BE2C (cell line): ENCODE measurements around the gene RTN4RL1.

Experiments
- DNase-seq: peaks from one replicate; pipeline ENCODE4 v3.0.0-alpha.2; 2020
- H3K27me3 ChIP-seq: fragments of 250-450 bp; sonication (Bioruptor Pico); 2 replicates; pipeline ENCODE4 v1.5.1; 2020; ENCODE audit warnings: mild to moderate bottlenecking
- H3K36me3 ChIP-seq: fragments of 250-450 bp; sonication (Bioruptor Pico); 2 replicates; pipeline ENCODE4 v1.5.1; 2020; ENCODE audit warnings: mild to moderate bottlenecking
- H3K4me1 ChIP-seq: fragments of 250-450 bp; sonication (Bioruptor Pico); 2 replicates; pipeline ENCODE4 v1.5.1; 2020
- H3K4me3 ChIP-seq: 2 replicates; pipeline ENCODE4 v1.5.1; 2011; ENCODE audit warnings: low read depth, low read length
- H3K9me3 ChIP-seq: fragments of 250-450 bp; sonication (Bioruptor Pico); 2 replicates; pipeline ENCODE4 v1.5.1; 2020
- CTCF ChIP-seq: IDR thresholded peaks from 2 replicates; pipeline ENCODE4 v1.5.1; 2012; ENCODE audit warnings: mild to moderate bottlenecking, low read depth, low read length

The RTN4RL1 gene

GRCh38 chr17:1931844-1932579 is 93.1 kb downstream of the RTN4RL1 start:
- Histone ChIP-seq H3K4me1 (no peaks in the 10 kb centered on the region), H3K27me3 (no peaks in the 10 kb centered on the region), H3K4me3 (no peak overlapping the region), H3K36me3 (no peaks in the 10 kb centered on the region), H3K9me3 (no peaks in the 10 kb centered on the region)
- TF ChIP-seq CTCF = no peak
- DNase-seq = no peak

- no peaks in the 10 kb centered on the region for H3K4me1 ChIP-seq
- H3K9me3 ChIP-seq = no peaks in the 10 kb centered on the region
- no peaks in the 10 kb centered on the region for H3K36me3 ChIP-seq
- DNase-seq = no peak
- no peak for TF ChIP-seq CTCF
- H3K4me3 ChIP-seq = no peak overlapping the region
- no peaks in the 10 kb centered on the region for H3K27me3 ChIP-seq
These were observed 94.8 kb downstream of the RTN4RL1 start for GRCh38 chr17:1930337-1930645.

- Histone ChIP-seq H3K4me1 (no peaks in the 10 kb centered on the region), H3K9me3 (no peaks in the 10 kb centered on the region), H3K27me3 (no peaks in the 10 kb centered on the region), H3K36me3 (no peaks in the 10 kb centered on the region), H3K4me3 (no peak overlapping the region)
- TF ChIP-seq CTCF = no peak
- DNase-seq = peak; percentile 32
These were observed 96.2 kb downstream of the RTN4RL1 start for GRCh38 chr17:1928976-1929375.

GRCh38 chr17:1920948-1921351 is 104.2 kb downstream of the RTN4RL1 start:
- no peaks in the 10 kb centered on the region for H3K36me3 ChIP-seq
- no peak overlapping the region for H3K4me3 ChIP-seq
- no peaks in the 10 kb centered on the region for H3K4me1 ChIP-seq
- no peaks in the 10 kb centered on the region for H3K9me3 ChIP-seq
- no peak for TF ChIP-seq CTCF
- H3K27me3 ChIP-seq = no peaks in the 10 kb centered on the region
- DNase-seq = no peak

- no peaks in the 10 kb centered on the region for H3K36me3 ChIP-seq
- no peaks in the 10 kb centered on the region for H3K4me1 ChIP-seq
- no peaks in the 10 kb centered on the region for H3K9me3 ChIP-seq
- DNase-seq = no peak
- no peak overlapping the region for H3K4me3 ChIP-seq
- no peak for TF ChIP-seq CTCF
- no peaks in the 10 kb centered on the region for H3K27me3 ChIP-seq
These were observed 105.9 kb downstream of the RTN4RL1 start for GRCh38 chr17:1919201-1919600.

- no peak for TF ChIP-seq CTCF
- DNase-seq = no peak
- H3K27me3 ChIP-seq = no peaks in the 10 kb centered on the region
- no peak overlapping the region for H3K4me3 ChIP-seq
- H3K4me1 ChIP-seq = no peaks in the 10 kb centered on the region
- H3K36me3 ChIP-seq = no peaks in the 10 kb centered on the region
- no peaks in the 10 kb centered on the region for H3K9me3 ChIP-seq
These were observed 106.6 kb downstream of the RTN4RL1 start for GRCh38 chr17:1918346-1919162.
